Epithelial cell of alveolus of lung (primary cell): ENCODE data around the gene BORCS8. TPM values are rescaled to one million over a fixed set of nuclear protein-coding genes. Genes with fewer than 3 reads are reported as not detected.

Experiments
- total RNA-seq: library from RNA; depleted of rRNA; stranded (reverse); fragments of >200 nt; gene quantifications from 2 replicates; pipeline ENCODE4 v1.2.1, GENCODE V29; 2015

Gene BORCS8
- total RNA-seq, result 14.1 and 21.1 TPM in 2 replicates

GRCh38 chr19:19192078-19192882 lies at the start of gene BORCS8, which contains the start of gene RFXANK:
TSS of gene BORCS8 (minus strand) at chr19:19192152. CDS start at chr19:19192117, 35 bp downstream.
TSS of gene RFXANK (plus strand) at chr19:19192258. CDS start at chr19:19193947, 1,689 bp downstream.

GRCh38 chr19:19211499-19212420 lies 19.8 kb upstream of the BORCS8 start, which contains the start of gene NCAN:
TSS of gene NCAN (plus strand) at chr19:19211958. CDS start at chr19:19216954, 4,996 bp downstream.

GRCh38 chr19:19203012-19203856 lies 11.3 kb upstream of the BORCS8 start, which contains the start of gene NR2C2AP:
TSS of gene NR2C2AP (minus strand) at chr19:19203414. CDS start at chr19:19203060, 354 bp downstream.

DNA sequence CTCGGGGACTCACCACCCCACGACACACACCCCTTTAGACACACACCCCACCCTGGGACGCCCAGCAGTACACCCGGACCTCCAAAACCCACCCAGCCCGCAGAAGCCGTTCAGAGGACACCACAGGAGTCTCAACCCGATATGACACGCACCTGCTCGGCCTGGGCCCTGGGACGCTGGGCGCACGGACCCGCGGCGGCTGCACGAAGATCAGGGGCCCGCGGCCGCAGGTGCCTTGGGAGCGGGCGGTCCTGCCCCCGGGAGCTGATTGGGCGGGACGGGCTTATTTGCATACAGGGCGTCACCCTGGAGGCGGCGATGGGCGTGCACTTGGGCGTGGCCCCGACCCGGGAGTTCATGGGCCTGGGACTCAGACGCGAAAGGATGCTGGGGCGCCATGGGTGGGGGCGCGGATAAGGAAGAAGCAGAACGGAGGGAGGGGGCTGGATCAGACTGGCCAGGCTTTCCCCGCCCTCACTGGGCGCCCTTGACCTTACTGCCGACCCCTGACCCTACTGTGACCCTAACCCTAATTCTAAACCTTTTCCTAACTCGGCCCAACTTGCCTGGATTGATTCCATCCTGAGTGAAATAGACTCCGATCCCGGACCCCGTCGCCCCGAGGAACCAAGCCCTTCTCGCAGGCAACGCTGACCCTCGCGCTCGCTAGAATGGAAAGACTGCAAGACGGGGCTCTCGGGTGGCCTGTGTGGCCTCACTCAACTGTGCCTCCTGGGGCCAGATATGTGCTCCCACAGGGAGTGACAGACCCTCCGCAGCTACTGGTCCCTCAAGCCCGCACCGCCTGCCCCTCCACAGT lies 21.7 kb downstream of the BORCS8 start, which contains the start of gene MEF2B:
TSS of gene MEF2B (minus strand) at position 211 of the 820 bp plus-strand sequence. CDS start 19,528 bp downstream, outside the sequence.

DNA sequence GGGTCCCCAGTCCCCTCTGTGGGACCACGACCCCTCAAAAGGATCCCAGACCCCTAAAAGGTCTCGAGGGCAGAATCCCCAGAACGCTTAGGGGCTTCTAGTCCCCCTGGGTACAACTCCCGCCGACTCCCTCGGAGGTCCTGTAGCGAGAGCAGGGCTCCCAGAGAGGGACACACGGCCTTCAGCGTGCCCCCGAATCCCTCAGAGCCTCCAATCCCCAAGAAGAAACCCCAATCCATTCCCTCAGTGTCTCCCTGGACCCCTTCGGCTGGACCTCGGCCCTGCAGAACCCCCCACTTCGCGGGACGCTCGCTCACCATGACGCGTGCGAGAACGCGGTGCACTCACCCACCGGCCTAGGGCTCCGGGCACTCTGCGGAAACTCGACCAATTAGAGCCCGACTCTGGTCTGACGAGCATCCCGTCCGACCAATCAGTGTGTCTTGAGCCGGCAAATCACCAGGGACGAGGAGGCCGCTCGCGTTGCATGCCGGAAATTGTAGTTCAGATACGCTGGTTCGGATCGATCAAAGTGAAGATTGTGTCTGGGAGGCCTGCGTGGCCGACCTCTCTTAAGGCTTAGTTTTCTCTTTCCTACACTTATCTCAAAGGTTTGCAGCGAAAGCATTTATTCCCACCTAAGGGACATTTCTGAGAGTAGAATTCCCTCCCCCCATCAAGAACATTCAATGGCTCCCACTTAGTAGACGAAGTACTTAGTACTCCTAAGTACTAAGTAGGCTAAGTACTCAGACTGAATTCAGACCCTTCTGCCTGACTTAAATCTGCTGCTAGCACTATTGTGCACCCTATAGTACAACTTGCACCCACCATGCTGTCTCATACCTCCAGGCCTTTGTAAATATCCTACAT lies 53.6 kb downstream of the BORCS8 start, which contains the start of gene TMEM161A:
TSS of gene TMEM161A (minus strand) at position 370 of the 873 bp plus-strand sequence. CDS start at position 320, 50 bp downstream.

Other genes starting within 250 kb of the BORCS8 start
- 20.0 and 36.6 TPM in 2 replicates for gene SUGP2, start 158.6 kb downstream of the BORCS8 start, total RNA-seq
- 23.6 and 37.8 TPM in 2 replicates for gene ARMC6, start 158.5 kb downstream of the BORCS8 start, total RNA-seq
- 4.3 and 11.2 TPM in 2 replicates for gene SLC25A42, start 128.2 kb downstream of the BORCS8 start, total RNA-seq
- gene TMEM161A, start 53.7 kb downstream of the BORCS8 start, total RNA-seq, result 39.6 and 51.0 TPM in 2 replicates
- gene MEF2B, start 21.9 kb downstream of the BORCS8 start, total RNA-seq, result 0.48 TPM in 1 of 2 replicates, not detected in the other
- gene RFXANK, start 106 bp upstream of the BORCS8 start, total RNA-seq, result 95.0 and 98.1 TPM in 2 replicates
- gene NR2C2AP, start 11.3 kb upstream of the BORCS8 start, total RNA-seq, result 4.2 and 12.0 TPM in 2 replicates
- gene NCAN, start 19.8 kb upstream of the BORCS8 start, total RNA-seq, result 0.08 TPM in 1 of 2 replicates, not detected in the other
- 0.39 and 1.4 TPM in 2 replicates for gene TM6SF2, start 81.1 kb upstream of the BORCS8 start, total RNA-seq
- 30.8 and 67.1 TPM in 2 replicates for gene SUGP1, start 128.4 kb upstream of the BORCS8 start, total RNA-seq
- 19.9 and 45.3 TPM in 2 replicates for gene MAU2, start 128.7 kb upstream of the BORCS8 start, total RNA-seq
- gene GATAD2A, start 213.5 kb upstream of the BORCS8 start, total RNA-seq, result 27.8 and 61.8 TPM in 2 replicates